ENCODE measurements around the gene MPP2. TPM values are rescaled to one million over a fixed set of nuclear protein-coding genes. Genes with fewer than 3 reads are reported as not detected.

The MPP2 gene
- total RNA-seq, 1 experiment from 2014 or later, result 2.6 TPM

DNA sequence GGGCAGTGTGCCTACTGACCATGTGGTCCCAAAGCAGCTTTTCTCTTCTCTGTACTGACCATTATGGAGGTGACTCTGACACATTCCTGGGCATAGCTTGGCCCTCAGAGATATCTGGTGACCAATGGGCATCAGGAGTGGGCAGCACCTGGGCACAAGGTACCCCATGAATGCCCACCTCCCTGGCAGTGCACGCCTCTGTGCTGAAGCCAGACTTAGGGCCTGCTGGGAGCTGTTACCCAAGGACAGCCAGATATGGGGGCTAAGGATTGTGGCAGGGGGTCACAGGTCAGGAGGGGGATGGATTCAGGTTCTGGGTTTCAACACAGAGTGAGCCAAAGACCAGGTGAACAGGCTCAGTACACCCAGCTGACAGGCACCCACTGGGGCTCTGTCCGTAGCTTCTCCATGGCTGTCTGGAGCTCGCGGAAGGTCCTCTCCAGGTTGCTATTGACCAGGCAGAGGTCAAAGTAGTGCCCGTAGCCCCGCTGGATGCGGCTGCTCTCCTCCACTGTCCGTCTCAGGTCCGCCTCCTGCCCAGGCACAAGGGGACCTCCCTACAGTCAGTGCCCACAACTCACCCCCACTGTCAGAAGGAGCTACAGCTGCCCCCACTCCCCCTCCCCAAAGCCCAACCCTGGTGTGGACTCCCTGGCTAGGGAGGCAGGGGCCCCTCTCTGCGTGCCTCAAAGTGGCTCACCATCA is 29.7 kb downstream of the MPP2 start:
- Histone ChIP-seq H3K4me3 (ENCODE audit: low read depth, low read length, poor library complexity, severe bottlenecking) (no peak overlapping the region), H3K9me3 (ENCODE audit: low read depth, low read length, poor library complexity, severe bottlenecking) (no peaks in the 10 kb centered on the region), H3K4me1 (ENCODE audit: insufficient read depth, low read length, poor library complexity, severe bottlenecking) (no peaks in the 10 kb centered on the region), H3K27me3 (replicated peaks; ENCODE audit: insufficient read depth, low read depth, low read length, poor library complexity) (no peaks in the 10 kb centered on the region), H3K36me3 (ENCODE audit: insufficient read depth, low read length, poor library complexity, severe bottlenecking) (no peaks in the 10 kb centered on the region), H3K27ac (ENCODE audit: low read depth, low read length, poor library complexity, severe bottlenecking) (no peak overlapping the region)
- intact Hi-C loops (cut with micrococcal nuclease; ENCODE audit: unreplicated experiment), result loop anchor here (2.0 kb wide), 1 partner anchor 117 kb away; no protein-coding TSS in a partner anchor
- POLR2A ChIA-PET (ENCODE audit: low non-redundant PET), result no interaction called here
- BruUV-seq (replicated peaks), result no TSS peak
- CTCF ChIA-PET, result interaction anchor here (1.0 kb wide), 1 partner anchor 238 kb away, joined by 4 read pairs; no protein-coding TSS in a partner anchor
- TF ChIP-seq EZH2 (IDR thresholded peaks at IDR 0.05; ENCODE audit: borderline replicate concordance, low read depth, low read length, poor library complexity, severe bottlenecking), result no peak
- no peak for TF ChIP-seq CTCF (conservative IDR thresholded peaks at IDR 0.05; ENCODE audit: low read depth, low read length)
- no peak for DNase-seq (ENCODE audit: low spot score)

- Histone ChIP-seq H3K27me3 (replicated peaks; ENCODE audit: insufficient read depth, low read depth, low read length, poor library complexity) (no peaks in the 10 kb centered on the region), H3K27ac (ENCODE audit: low read depth, low read length, poor library complexity, severe bottlenecking) (no peak overlapping the region), H3K4me1 (ENCODE audit: insufficient read depth, low read length, poor library complexity, severe bottlenecking) (no peaks in the 10 kb centered on the region), H3K36me3 (ENCODE audit: insufficient read depth, low read length, poor library complexity, severe bottlenecking) (no peaks in the 10 kb centered on the region), H3K4me3 (ENCODE audit: low read depth, low read length, poor library complexity, severe bottlenecking) (no peak overlapping the region), H3K9me3 (ENCODE audit: low read depth, low read length, poor library complexity, severe bottlenecking) (no peaks in the 10 kb centered on the region)
- ChIA-PET CTCF (no interaction called here), POLR2A (ENCODE audit: low non-redundant PET) (no interaction called here)
- BruUV-seq (replicated peaks), result no TSS peak
- DNase-seq (ENCODE audit: low spot score), result no peak
- intact Hi-C loops (cut with micrococcal nuclease; ENCODE audit: unreplicated experiment), result no loop called here
- TF ChIP-seq CTCF (conservative IDR thresholded peaks at IDR 0.05; ENCODE audit: low read depth, low read length), result no peak
- TF ChIP-seq EZH2 (IDR thresholded peaks at IDR 0.05; ENCODE audit: borderline replicate concordance, low read depth, low read length, poor library complexity, severe bottlenecking), result no peak
Observed at GRCh38 chr17:43877031-43877430, 30.3 kb downstream of the MPP2 start.

DNA sequence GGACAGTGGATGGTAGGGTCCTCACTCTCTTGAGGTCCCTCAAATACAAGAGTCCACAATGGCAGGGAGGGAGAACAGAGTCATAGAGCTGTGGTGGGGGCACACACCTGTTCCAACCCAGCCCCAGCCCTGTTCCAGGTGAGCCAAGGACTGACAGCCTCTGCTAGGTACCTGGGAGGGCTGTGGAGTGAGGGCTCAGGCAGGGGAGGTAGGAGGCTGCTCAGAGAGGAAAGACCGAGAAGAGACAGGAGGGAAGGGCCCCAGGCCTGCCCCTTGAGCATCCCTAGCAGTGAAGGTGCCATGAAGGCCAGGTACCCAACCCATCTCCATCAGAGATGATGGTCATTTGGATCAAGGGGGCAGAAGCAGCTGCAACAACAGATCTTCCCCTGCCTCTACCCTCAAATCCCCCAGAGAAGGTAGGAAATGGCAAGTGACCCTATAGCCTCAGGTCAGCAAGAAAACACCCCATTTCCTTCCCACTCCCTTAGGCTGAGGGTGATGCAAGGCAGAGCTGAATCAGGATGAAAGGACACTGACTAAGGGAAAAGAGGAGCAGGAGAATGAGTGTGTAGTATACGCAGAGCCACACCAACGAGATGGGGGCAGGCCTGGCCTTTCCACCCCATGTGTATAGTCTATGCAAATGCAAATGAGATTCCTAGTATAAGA is 31.7 kb downstream of the MPP2 start:
- no TSS peak for BruUV-seq (replicated peaks)
- Histone ChIP-seq H3K27me3 (replicated peaks; ENCODE audit: insufficient read depth, low read depth, low read length, poor library complexity) (no peaks in the 10 kb centered on the region), H3K4me3 (ENCODE audit: low read depth, low read length, poor library complexity, severe bottlenecking) (no peak overlapping the region), H3K36me3 (ENCODE audit: insufficient read depth, low read length, poor library complexity, severe bottlenecking) (no peaks in the 10 kb centered on the region), H3K4me1 (ENCODE audit: insufficient read depth, low read length, poor library complexity, severe bottlenecking) (no peaks in the 10 kb centered on the region), H3K27ac (ENCODE audit: low read depth, low read length, poor library complexity, severe bottlenecking) (no peak overlapping the region), H3K9me3 (ENCODE audit: low read depth, low read length, poor library complexity, severe bottlenecking) (no peaks in the 10 kb centered on the region)
- intact Hi-C loops (cut with micrococcal nuclease; ENCODE audit: unreplicated experiment), result no loop called here
- no peak for DNase-seq (ENCODE audit: low spot score)
- TF ChIP-seq CTCF (conservative IDR thresholded peaks at IDR 0.05; ENCODE audit: low read depth, low read length) (no peak), EZH2 (IDR thresholded peaks at IDR 0.05; ENCODE audit: borderline replicate concordance, low read depth, low read length, poor library complexity, severe bottlenecking) (no peak)
- CTCF ChIA-PET, result no interaction called here
- POLR2A ChIA-PET (ENCODE audit: low non-redundant PET), result no interaction called here
